ENCODE measurements around the gene ZNF827.

ZNF827 gene

GRCh38 chr4:145931403-145931802 is 7.2 kb downstream of the ZNF827 start:
- no peak for DNase-seq

- no peak for DNase-seq
Measured at GRCh38 chr4:145930592-145930991, 8.0 kb downstream of the ZNF827 start.

- no peak for DNase-seq
Measured at GRCh38 chr4:145929415-145930178, 9.0 kb downstream of the ZNF827 start.

- no peak for DNase-seq
Measured at GRCh38 chr4:145928748-145929147, 9.9 kb downstream of the ZNF827 start.

- DNase-seq: no peak
Measured at GRCh38 chr4:145927030-145927429, 11.6 kb downstream of the ZNF827 start.

GRCh38 chr4:145921231-145921630 is 17.4 kb downstream of the ZNF827 start:
- DNase-seq: no peak

GRCh38 chr4:145920205-145920604 is 18.4 kb downstream of the ZNF827 start:
- peak; percentile 63 for DNase-seq

GRCh38 chr4:145912376-145912775 is 26.2 kb downstream of the ZNF827 start:
- no peak for DNase-seq

GRCh38 chr4:145909773-145910172 is 28.9 kb downstream of the ZNF827 start:
- no peak for DNase-seq

GRCh38 chr4:145909281-145909715 is 29.3 kb downstream of the ZNF827 start:
- DNase-seq: no peak

GRCh38 chr4:145907812-145908211 is 30.8 kb downstream of the ZNF827 start:
- no peak for DNase-seq

GRCh38 chr4:145907390-145907789 is 31.2 kb downstream of the ZNF827 start:
- DNase-seq: no peak

GRCh38 chr4:145904413-145905177 is 34.0 kb downstream of the ZNF827 start:
- no peak for DNase-seq

GRCh38 chr4:145902522-145902921 is 36.1 kb downstream of the ZNF827 start:
- DNase-seq: no peak

- no peak for DNase-seq
Measured at GRCh38 chr4:145899886-145900460, 38.6 kb downstream of the ZNF827 start.

- no peak for DNase-seq
Measured at GRCh38 chr4:145898926-145899531, 39.6 kb downstream of the ZNF827 start.

- DNase-seq: no peak
Measured at GRCh38 chr4:145898466-145898865, 40.2 kb downstream of the ZNF827 start.

- DNase-seq: no peak
Measured at GRCh38 chr4:145895056-145895455, 43.6 kb downstream of the ZNF827 start.

- no peak for DNase-seq
Measured at GRCh38 chr4:145891958-145892357, 46.7 kb downstream of the ZNF827 start.

GRCh38 chr4:145890689-145891088 is 47.9 kb downstream of the ZNF827 start:
- no peak for DNase-seq

GRCh38 chr4:145888393-145888792 is 50.2 kb downstream of the ZNF827 start:
- no peak for DNase-seq

GRCh38 chr4:145887241-145887991 is 51.2 kb downstream of the ZNF827 start:
- DNase-seq: peak; percentile 56

GRCh38 chr4:145886871-145887240 is 51.8 kb downstream of the ZNF827 start:
- no peak for DNase-seq

Data from right forelimb (tissue), 1 donor.